ENCODE measurements around the gene ENO3.

Gene ENO3

GRCh38 chr17:4937553-4937952 lies 13.4 kb upstream of the ENO3 start:
- no peak for DNase-seq (ENCODE audit: low read depth)

- no peak for DNase-seq (ENCODE audit: low read depth)
Measured at GRCh38 chr17:4938069-4938491, 12.8 kb upstream of the ENO3 start.

- no peak for DNase-seq (ENCODE audit: low read depth)
Measured at GRCh38 chr17:4938688-4939545, 12.0 kb upstream of the ENO3 start.

GRCh38 chr17:4939546-4939795 lies 11.4 kb upstream of the ENO3 start:
- DNase-seq (ENCODE audit: low read depth): no peak

- DNase-seq (ENCODE audit: low read depth): peak; percentile 90
Measured at GRCh38 chr17:4939796-4940554, 10.9 kb upstream of the ENO3 start, which contains the start of the genes RNF167 and SLC25A11. RNF167 (plus strand) TSS chr17:4940268; CDS start chr17:4940910, 642 bp downstream. SLC25A11 (minus strand) TSS chr17:4940046; CDS start chr17:4939910, 136 bp downstream.

GRCh38 chr17:4940555-4941318 lies 10.2 kb upstream of the ENO3 start:
- DNase-seq (ENCODE audit: low read depth): no peak

- no peak for DNase-seq (ENCODE audit: low read depth)
Measured at GRCh38 chr17:4941319-4941610, 9.7 kb upstream of the ENO3 start.

- DNase-seq (ENCODE audit: low read depth): no peak
Measured at GRCh38 chr17:4942760-4943508, 8.0 kb upstream of the ENO3 start.

- no peak for DNase-seq (ENCODE audit: low read depth)
Measured at GRCh38 chr17:4944163-4944553, 6.8 kb upstream of the ENO3 start.

- no peak for DNase-seq (ENCODE audit: low read depth)
Measured at GRCh38 chr17:4944554-4945175, 6.3 kb upstream of the ENO3 start.

GRCh38 chr17:4945176-4945943 lies 5.6 kb upstream of the ENO3 start:
- no peak for DNase-seq (ENCODE audit: low read depth)

- DNase-seq (ENCODE audit: low read depth): no peak
Measured at GRCh38 chr17:4945944-4946280, 5.0 kb upstream of the ENO3 start.

GRCh38 chr17:4946312-4946976 lies 4.5 kb upstream of the ENO3 start:
- DNase-seq (ENCODE audit: low read depth): no peak

GRCh38 chr17:4947010-4947410 lies 3.9 kb upstream of the ENO3 start:
- DNase-seq (ENCODE audit: low read depth): no peak

- DNase-seq (ENCODE audit: low read depth): no peak
Measured at GRCh38 chr17:4947411-4948165, 3.3 kb upstream of the ENO3 start.

GRCh38 chr17:4948166-4948930 lies 2.6 kb upstream of the ENO3 start, which contains the start of gene PFN1:
PFN1 (minus strand) TSS chr17:4948530; CDS start chr17:4948394, 136 bp downstream.
- DNase-seq (ENCODE audit: low read depth): no peak

GRCh38 chr17:4948931-4949320 lies 2.0 kb upstream of the ENO3 start:
- no peak for DNase-seq (ENCODE audit: low read depth)

GRCh38 chr17:4949321-4950074 lies 1.4 kb upstream of the ENO3 start:
- no peak for DNase-seq (ENCODE audit: low read depth)
